ENCODE measurements around the gene DNASE1L2.
"Not testable (repeated sequence)": the region's sequence is repeated elsewhere in the genome, so short reads cannot be mapped to it uniquely, and the experiment has no call there.

Gene DNASE1L2, protein sequence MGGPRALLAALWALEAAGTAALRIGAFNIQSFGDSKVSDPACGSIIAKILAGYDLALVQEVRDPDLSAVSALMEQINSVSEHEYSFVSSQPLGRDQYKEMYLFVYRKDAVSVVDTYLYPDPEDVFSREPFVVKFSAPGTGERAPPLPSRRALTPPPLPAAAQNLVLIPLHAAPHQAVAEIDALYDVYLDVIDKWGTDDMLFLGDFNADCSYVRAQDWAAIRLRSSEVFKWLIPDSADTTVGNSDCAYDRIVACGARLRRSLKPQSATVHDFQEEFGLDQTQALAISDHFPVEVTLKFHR

DNA sequence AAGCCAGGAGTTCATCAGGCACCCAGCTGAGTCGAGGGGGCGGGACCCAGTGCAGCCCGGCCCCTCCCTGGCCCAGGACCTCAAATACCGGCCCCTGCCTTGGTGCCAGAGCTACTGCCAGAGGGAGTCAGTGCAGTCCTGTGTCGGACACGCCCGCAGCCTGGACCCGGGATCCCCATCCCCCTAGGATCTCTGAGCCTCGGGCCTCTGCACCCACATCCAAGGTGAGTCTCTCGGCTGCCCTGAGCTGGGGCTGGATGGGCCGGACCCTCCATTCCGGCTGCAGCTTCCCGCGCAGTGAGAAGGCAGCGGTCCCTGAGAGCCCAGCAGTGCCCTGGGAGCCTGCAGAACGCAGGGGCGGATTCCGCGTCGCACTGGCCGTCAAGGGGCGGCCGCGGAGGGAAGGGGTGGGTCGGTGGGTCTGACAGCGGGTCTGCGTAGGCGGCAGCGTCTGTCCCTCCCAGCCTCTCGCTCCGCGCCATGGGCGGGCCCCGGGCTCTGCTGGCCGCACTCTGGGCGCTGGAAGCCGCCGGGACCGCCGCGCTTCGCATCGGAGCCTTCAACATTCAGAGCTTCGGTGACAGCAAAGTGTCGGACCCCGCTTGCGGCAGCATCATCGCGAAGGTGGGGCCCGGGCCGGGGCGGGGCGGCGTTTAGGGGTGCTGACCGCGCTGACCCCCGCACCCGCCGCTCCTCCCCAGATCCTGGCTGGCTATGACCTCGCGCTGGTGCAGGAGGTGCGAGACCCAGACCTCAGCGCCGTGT, at the start of gene DNASE1L2:
Gene DNASE1L2 (plus strand): TSS at position 108 of the 765 bp plus-strand sequence. CDS start 373 bp downstream, at position 481.
- no peak for FAIRE-seq

DNA sequence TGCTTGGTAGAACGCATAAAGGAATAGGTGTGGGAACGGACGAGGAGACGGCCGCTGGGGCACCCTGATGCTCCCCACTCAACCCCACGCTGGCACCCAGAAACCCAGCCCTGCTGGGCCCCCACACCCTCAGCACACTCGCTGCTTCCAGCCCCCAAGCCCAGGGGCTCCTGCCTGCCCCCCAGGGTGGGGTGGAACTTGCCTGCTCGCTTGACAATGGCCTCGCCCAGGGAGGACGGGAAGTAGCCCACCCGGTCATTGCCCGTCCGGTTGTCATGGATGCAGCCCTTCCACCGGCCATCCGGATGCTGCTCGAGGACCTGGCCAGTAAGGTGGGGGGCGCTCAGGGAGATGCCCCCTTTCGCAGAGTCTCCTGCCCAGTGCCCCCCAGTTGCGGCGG, 49.7 kb upstream of the DNASE1L2 start:
- no peak for FAIRE-seq

DNA sequence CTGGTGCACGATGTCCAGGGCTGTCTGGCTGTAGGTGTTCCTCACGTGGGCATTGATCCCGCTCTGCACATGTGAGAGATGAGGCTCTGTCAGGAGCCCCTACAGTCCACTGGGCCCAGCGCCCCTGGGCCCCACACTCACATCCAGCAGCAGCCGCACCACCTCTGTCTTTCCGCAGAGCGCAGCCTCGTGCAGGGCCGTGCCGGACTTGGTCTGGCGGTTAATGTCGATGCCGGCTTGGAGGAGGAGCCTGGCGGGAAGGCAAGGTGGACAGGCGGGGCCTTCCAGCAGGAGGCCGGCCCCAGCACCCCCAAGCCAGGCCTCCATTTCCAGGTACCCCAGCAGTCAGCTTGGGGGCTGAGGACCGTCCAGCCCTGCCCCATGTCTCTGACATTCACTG, 49.0 kb upstream of the DNASE1L2 start:
- FAIRE-seq, result no peak

DNA sequence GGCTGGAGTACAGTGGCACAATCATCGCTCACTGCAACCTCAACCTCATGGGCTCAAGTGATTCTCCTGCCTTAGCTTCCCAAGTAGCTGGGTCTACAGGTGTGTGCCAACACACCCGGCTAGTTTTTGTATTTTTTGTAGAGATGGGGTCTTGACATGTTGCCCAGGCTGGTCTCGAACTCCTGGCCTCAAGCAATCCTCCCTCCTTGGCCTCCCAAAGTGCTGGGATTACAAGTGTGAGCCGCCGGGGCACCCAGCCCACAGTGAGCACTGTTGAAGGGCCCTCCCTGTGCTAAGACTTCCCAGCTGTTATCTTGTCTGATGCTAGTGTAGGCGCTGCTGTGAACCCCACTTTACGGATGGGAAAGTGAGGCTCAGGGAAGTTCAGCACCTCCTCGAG, 47.8 kb upstream of the DNASE1L2 start:
- FAIRE-seq, result no peak

DNA sequence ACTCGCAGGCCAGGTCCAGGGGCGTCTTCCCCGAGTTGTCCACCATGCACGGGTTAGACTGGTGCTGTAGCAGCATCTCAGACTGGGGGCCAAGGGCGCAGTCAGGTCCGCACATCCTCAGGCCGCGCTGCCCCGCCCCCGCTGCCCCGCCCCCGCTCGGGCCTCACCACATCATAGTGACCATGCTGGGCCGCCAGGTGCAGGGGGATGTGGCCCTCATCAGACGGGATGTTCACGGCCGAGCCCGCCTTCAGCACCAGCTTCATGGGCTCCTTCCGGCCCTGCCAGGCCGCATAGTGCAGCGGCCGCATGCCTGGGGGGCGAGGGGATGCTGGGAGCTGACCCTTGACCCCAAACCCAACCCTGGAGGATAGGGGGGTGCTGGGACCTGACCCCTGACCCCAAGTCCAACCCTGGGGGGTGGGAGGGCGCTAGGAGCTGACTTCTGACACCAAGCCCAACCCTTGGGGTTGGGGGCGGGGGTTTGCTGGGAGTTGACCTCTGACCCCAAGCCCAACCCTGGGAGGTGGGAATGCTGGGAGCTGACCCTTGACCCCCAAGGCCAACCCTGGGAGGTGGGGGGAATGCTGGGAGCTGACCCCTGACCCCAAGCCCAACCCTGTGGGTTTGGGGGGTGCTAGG, 46.9 kb upstream of the DNASE1L2 start:
- no peak for FAIRE-seq

DNA sequence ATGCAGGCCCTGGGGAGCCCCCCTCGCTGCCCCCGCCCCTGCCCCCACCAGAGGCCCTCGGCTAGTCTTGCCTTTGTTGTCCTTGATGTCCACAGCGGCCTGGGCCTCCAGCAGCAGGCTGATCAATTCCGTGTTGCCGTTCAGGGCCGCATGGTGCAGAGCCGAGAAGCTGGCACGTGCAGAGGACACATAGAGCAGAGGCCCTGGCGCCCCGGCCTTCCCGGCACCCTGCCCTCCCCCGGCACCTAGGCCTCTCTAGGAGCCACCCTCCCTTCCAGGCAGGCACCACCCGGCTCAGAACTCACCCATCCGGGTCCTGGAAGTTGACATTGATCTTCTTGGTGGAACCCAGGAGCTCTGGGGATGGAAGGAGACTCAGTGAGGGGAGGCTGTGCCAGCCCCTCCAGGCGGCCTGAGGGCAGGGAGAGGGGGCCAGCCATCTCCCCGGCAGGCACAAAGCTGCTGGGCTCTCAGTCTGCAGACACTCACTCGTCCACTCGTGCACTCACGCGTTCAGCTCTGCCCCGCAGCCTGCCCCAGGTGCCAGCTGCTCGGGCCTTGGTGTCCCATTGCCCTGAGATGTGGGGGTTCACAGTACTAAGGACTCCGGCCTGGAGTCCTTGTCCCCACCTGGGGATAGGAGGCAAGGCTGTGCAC, 46.1 kb upstream of the DNASE1L2 start:
- no peak for FAIRE-seq

DNA sequence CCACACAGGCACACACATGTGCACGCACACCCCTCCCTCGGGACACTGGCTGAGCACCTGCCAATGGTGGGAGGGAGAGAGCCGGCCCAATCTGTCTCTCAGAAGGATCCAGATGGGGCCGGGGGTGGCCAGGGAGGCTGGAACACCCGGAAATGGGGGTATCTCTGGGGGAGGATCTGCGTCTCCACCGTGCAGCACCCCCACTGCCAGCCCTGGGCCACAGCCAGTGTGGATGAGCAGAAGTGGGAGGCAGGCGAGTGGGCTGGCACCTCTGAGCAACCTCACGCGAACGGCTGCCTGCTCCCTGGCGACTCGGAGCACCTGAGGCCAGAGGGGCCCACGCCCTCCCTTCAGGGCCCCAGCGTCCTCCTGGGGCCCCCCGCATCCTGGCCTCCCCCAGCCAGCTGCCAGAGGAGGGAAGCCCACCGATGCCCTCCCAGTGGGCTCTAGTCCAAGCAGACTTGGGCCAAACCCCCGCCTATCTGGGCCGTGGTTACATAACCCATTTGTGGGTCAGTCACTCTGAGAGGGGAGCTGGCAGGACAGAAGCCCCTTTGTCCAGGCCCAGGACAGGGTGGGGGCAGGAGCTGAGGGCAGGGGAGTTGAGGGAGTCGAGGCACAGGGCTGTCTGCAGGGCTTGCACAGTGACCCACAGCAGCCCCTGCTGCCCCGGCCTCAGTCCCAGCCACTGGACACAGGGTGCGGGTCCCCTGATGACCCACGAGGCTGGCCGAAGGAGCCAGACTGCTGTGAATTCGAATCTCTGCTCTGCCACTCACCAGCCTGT, 45.4 kb upstream of the DNASE1L2 start:
- FAIRE-seq, result no peak

DNA sequence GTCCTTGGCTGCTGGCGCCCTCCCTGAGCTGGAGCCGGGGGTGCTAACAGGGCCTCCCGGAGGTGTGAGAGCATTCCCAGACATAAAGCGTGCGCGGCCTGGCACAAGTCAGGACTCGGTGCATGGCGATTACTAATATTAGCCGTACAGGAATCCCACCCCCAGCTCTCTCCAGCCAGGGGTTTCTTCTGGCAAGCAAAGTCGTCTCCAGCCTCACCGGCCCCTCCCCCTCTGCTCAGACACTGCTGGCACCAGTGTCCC, 44.9 kb upstream of the DNASE1L2 start:
- no peak for FAIRE-seq

DNA sequence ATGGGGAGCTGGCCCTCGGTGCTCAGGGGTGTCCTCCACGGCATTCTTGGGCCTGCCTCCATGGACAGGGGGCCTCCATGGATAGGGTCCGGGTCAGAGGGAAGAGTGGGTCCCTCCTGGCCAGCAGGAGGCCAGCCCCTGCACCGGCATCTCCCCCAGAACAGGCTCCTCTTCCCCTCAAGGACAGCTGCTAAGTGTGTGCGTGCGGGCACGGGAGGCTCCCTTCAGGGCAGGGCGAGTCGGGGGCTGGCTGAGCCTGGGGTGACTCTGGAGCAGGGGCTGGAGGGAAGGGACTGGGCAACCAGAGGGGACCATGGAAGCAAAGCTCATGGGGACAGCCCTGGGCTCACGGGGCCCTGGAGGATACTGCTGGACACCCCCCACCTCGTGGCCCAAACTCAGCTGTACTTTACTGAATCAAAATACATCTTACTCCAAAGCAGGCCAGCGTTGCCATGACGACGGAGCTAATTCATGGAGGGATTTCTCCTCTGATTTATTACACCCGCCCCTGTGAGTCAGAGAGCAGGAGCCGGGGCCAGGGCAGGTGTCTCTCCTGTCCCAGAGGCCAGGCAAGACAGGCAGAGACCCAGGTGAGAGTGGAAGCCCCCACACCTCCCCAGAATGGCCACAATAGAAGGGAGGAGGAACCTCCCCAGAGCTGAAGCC, 41.9 kb upstream of the DNASE1L2 start:
- FAIRE-seq, result no peak

DNA sequence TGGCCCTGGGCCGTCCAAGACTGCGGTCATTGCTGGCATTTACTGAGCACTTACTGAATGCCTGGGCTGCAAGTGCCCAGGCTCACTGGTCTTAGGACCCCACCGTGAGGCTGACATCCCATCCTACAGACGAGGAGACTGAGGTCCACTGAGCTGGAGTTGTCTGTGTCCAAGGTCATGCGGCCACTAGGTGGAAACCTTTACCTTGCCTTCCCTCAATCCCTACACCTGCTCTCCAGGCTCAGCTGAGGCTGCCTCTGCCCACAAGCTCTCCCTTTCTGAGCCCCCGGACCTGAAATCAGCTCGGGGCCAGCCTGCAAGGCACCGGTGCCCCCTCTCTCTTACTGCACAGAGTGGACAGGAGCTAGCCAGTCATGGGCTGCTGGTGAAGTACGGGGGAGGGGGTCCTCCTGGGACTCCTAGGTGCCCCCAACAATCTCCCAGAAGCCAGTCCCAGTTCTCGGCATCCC, 41.4 kb upstream of the DNASE1L2 start:
- no peak for FAIRE-seq

DNA sequence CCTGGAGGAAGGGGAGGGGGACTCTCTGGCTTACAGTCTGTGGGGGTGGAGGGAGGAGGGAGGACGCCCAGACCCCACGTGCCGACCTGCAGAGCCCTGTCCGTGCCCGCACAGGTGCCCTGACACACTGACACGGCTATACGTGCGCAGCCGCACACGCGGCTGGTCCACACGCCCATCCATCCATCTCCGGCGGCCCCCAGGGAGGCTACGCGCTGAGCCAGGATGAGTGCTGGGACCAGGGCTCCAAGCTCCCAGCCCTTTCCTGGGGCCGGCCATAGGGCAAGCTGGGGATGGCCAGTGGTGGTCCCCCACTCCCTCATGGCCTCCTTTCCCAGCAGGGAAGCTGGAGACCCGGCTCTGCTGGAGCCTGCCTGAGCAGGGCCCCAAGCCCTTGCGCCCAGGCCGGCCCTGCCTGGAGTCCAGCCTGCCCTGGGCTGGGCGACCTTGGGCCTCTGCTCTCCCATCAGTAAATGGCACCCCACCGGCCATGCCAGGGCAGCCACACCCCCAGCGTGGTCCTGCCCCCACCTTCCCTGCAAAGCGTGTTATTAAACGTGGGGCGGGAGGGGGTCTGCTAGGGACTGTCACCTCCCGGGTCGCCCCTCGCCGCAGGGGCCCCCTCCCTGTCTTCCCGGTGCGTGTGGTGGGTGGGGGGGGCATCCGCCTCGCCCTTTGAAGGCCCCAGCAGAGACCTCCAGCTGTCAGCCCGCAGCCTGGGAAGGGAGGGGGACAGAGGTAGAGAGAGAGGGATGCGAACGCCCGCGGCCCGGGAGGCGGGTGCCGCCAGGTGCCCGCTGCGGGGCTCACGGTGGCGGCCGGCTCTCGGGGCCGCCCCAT, 40.7 kb upstream of the DNASE1L2 start:
- FAIRE-seq, result no peak

DNA sequence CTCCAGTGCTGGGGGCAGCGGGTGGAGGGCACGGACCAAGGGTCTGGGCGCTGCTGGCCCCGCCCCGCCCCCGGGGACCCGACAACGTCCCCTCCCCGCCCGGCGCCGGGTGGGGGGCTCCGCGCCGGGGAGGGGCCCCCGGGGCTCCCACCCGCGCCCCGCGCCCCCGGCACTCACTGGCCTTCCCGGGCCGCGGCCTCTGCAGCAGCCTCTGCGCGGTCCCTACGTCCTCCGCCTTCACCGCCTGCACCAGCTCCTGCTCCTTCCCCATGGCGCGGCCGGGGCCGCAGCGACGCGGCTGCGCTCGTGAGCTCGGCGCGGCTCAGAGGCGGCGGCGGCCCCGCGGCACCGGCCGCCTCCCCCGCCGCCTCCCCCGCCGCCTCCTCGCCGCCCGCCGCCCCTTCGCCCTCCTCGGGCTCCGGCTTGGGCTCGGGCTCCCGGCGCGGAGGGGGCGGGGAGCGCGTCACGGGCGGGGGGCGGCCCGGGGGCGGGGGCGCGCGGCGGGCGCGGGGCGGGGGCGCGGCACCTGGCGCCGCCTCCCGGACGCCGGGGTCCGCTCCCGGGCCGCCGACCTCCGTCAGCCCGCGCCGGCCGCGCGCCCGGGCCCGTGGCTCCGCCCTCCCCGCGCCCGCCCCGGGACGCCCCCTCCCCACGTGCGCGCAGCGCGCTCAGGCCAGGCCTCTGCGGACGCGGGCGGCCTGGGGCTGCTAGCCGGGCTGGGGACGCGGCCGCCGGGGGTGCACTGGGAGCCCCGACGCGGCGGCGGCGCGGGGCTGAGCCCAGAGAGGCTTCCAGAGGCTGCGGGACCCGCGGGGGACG, 39.9 kb upstream of the DNASE1L2 start, which contains the start of gene CASKIN1:
Gene CASKIN1 (minus strand): TSS at position 444 of the 819 bp plus-strand sequence. CDS start 173 bp downstream, at position 271.
- no peak for FAIRE-seq

DNA sequence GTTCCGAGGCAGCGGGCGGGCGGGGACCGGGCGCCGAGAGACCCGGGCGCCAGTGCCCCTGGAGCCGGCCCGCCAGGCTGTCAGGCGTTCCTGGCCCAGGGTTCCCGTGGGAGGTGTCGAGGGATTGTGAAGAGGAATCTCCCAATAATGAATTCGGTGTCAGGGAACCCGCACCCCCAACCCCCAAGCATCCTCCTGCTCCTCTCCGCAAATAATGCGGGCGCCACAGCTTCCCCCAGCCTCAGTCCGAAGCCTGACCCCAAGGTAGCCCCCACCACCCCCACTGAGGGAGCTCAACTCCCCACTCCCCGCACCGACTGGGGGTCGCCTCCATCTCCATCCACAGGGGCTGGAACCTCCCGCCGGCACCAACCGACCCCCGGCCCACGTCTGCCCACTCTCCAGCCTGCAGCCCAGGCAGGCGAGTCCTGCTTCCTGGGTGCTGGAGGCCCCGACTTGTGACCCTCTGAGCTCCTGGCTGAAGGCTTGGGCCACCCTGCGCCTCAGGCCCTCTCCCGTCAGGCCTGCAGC, 39.2 kb upstream of the DNASE1L2 start:
- FAIRE-seq, result no peak

DNA sequence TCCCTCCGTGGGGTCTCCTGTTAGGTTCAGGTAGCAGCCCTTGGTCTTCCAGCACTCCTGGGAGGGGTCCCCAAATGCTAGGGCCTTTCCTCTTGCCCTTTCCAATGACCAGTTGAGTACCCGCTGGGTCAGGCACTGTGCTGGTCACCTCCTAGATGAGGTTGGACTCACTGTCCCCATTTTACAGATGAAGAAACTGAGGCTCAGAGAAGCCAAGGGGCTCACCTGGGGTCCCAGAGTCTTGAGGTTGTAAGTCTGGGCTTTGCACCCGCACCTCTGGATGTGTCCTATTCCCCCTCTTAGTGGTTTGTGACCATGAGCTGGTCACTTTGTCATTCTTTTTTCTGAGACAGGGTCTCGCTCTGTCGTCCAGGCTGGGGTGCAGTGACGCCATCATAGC, 38.5 kb upstream of the DNASE1L2 start:
- FAIRE-seq, result no peak

DNA sequence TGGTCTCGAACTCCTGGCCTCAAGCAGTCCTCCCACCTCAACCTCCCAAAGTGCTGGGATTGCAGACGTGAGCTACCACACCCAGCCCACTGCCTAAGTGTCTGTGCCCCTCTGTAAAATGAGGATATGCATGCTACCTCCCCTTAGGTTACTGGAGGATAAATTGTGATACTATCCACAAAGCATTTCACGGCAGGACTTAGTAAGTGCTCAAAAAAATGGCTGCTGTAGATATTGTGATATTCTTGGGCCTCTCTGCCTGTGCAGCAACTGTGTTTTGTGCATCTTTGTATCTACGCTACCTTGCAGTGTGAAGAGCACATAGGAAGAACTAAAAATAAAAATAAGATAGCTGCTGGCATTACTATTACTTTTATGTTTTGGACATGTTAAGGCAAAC, 38.0 kb upstream of the DNASE1L2 start:
- FAIRE-seq, result no peak

DNA sequence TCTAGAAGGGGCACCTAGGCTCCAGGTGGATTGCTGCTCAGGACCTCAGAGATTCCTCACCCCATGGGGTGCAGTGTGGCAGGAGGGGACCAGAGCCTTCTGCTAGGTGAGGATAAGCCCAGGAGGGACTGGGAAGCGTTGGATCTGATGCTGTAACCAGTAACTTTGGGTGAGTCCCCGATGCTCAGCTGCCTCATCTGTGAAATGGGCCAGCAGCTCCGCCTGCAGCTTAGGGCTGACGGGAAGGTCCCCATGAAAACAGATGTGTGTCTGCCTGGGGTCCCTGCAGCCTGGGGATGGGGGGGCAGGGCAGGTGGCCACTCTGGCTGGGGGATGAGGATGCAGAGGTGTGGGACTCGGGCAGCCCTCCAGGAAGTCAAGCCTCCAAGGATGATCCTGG, 37.1 kb upstream of the DNASE1L2 start:
- FAIRE-seq, result no peak

DNA sequence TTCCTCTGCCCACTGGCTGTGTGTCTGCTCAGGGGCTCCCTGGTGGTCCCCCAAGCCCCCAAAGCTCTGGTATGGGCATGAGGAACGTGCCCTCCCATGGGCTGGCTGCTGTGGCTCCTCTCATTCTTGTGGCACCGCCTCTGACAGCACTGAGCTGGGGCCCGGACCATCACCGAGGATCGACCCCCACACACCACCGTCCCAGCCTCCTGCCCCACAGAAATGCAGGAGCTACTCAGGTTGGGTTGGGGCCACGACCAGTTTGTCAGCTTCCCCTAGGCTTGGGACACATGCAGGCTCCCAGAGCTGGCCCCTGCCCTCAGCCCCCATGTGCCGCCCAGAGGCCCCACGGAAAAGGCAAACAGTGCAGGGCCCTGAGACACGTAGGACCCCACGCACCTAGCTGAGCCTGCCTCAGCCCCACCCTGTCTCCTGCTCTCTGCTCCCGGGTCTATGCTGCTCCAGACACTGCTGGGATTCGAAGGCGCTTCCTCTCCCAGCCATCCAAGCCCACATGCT, 36.6 kb upstream of the DNASE1L2 start:
- FAIRE-seq, result no peak

DNA sequence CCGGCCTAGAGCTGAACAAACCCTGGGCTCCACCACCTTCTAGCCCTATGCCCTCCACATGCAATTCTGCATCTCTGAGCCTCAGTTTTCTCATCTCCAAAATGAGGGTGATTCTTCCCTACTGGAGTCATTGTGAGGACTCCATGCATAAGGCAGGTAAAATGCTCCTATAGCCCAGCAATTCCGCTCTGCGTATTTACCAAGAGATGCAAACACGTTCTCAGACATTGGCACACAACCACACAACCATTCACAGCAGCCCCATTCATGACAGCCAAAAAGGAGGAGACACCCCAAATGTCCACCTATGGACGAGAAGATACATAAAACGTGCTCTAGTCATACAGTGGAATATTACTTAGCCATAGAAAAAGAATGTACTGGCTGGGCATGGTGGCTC, 35.9 kb upstream of the DNASE1L2 start:
- FAIRE-seq, result no peak

DNA sequence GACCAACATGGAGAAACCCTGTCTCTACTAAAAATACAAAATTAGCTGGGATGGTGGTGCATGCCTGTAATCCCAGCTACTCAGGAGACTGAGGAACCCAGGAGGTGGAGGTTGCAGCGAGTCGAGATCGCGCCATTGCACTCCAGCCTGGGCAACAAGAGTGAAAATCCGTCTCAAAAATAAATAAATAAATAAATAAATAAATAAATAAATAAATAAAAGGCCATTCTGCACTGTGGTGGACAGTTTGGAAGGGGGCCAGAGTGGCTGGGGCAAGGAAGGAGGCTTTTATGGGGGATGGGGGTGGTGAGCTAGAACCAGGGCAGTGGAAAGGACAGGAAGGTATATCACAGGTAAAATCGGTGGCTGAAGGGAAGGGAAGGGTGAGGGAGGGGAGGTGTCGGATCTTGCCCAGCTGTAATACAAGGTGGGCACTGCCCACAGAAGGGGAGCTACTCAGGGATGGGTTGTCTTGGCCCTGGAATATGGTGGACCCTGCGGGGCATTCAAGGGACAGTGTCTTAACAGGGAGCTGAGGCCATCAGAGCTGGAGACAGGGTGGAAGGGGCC, 33.0 kb upstream of the DNASE1L2 start:
- FAIRE-seq, result not testable (repeated sequence)

All from colon (tissue), 2 donors.